Activated CD4-positive, alpha-beta T cell treated with anti-CD3 and anti-CD28 coated beads, Interleukin-2, amount 50 U/mL, for 24 hours (primary cell): ENCODE measurements around the gene C5orf15.
A peak's percentile ranks its signal among the peaks of the same experiment; 100 is the strongest.
"Not testable (repeated sequence)": the region's sequence is repeated elsewhere in the genome, so short reads cannot be mapped to it uniquely, and the experiment has no call there.

Experiments used
- DNase-seq, 2 donors: peaks; one replicate each; pipeline ENCODE4 v3.0.0-alpha.2; 2020; ENCODE audit warnings: low read depth in 1 of 2, low spot score in 1 of 2

Gene C5orf15

GRCh38 chr5:133938039-133938821, 30.2 kb downstream of the C5orf15 start:
- DNase-seq: no peak

GRCh38 chr5:133937628-133938027, 30.8 kb downstream of the C5orf15 start:
- not testable (repeated sequence) for DNase-seq

- DNase-seq: no peak
Observed at GRCh38 chr5:133936651-133937015, 31.8 kb downstream of the C5orf15 start.

- not testable (repeated sequence) for DNase-seq
Observed at GRCh38 chr5:133935991-133936650, 32.3 kb downstream of the C5orf15 start.

GRCh38 chr5:133935667-133935940, 32.8 kb downstream of the C5orf15 start:
- DNase-seq: no peak

GRCh38 chr5:133934822-133935666, 33.4 kb downstream of the C5orf15 start:
- DNase-seq: no peak

- DNase-seq: no peak
Observed at GRCh38 chr5:133934311-133934710, 34.1 kb downstream of the C5orf15 start.

GRCh38 chr5:133933670-133934295, 34.6 kb downstream of the C5orf15 start:
- DNase-seq: no peak

- DNase-seq: no peak
Observed at GRCh38 chr5:133933169-133933509, 35.3 kb downstream of the C5orf15 start.

- DNase-seq: no peak
Observed at GRCh38 chr5:133932441-133933168, 35.8 kb downstream of the C5orf15 start.

- no peak for DNase-seq
Observed at GRCh38 chr5:133931546-133931945, 36.9 kb downstream of the C5orf15 start.

- no peak for DNase-seq
Observed at GRCh38 chr5:133930813-133931090, 37.7 kb downstream of the C5orf15 start.

GRCh38 chr5:133930061-133930812, 38.2 kb downstream of the C5orf15 start:
- peak; percentile 55 to 73 for DNase-seq

GRCh38 chr5:133928587-133929393, 39.6 kb downstream of the C5orf15 start:
- DNase-seq: no peak

GRCh38 chr5:133927300-133928180, 40.9 kb downstream of the C5orf15 start:
- no peak for DNase-seq

GRCh38 chr5:133926489-133927299, 41.7 kb downstream of the C5orf15 start:
- no peak for DNase-seq

GRCh38 chr5:133925866-133926488, 42.4 kb downstream of the C5orf15 start:
- no peak for DNase-seq
